CD4-positive, alpha-beta T cell treated with Interleukin-21 for 1 hour (primary cell): Measurements from ENCODE around the gene LRMDA.
"Not testable (repeated sequence)": the region's sequence is repeated elsewhere in the genome, so short reads cannot be mapped to it uniquely, and the experiment has no call there.

Experiments used
- DNase-seq: peaks from one replicate; pipeline ENCODE4 v3.0.0-alpha.2; 2020

LRMDA gene

DNA sequence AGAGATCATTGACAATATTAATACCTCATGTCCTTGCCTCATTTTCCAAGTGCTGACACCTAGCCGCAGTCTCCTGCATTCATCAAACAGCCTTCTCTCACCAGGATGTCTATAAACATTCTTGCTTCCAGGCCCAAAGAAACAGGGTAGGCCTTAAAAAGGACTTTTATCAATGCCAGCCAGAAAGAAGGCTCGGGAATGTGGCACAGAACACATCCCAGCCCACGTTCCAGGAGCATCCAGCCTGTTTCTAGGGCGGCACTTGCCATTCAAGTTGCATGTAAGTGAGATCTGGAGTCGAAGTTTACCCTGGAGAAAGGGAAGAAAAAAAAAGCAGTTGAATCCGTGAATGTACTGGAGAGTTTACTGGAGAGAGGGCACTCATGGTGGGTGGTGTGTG is 1123.1 kb downstream of the LRMDA start:
- no peak for DNase-seq

- DNase-seq, result no peak
Measured at GRCh38 chr10:76555067-76555670, 1123.7 kb downstream of the LRMDA start.

DNA sequence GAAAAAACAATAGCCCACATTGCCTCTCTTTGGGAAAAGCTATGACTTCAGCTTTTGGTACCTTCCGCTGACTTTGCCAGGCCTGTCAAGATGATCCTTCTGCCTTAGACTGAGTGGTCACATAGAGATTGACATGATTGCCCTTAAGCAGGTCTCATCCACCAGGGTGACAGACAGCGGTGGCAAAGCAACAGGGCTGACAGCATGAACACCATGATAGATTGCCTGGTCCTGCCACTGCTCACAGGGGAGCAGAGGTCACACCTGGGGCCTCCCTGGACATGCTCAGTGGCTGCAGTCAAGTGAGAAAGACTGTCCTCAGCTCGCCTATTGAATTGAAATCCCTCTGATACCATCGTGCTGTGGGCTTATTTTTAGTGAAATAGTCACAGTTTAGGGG is 1125.9 kb downstream of the LRMDA start:
- no peak for DNase-seq

GRCh38 chr10:76558586-76558985 is 1127.2 kb downstream of the LRMDA start:
- no peak for DNase-seq

DNA sequence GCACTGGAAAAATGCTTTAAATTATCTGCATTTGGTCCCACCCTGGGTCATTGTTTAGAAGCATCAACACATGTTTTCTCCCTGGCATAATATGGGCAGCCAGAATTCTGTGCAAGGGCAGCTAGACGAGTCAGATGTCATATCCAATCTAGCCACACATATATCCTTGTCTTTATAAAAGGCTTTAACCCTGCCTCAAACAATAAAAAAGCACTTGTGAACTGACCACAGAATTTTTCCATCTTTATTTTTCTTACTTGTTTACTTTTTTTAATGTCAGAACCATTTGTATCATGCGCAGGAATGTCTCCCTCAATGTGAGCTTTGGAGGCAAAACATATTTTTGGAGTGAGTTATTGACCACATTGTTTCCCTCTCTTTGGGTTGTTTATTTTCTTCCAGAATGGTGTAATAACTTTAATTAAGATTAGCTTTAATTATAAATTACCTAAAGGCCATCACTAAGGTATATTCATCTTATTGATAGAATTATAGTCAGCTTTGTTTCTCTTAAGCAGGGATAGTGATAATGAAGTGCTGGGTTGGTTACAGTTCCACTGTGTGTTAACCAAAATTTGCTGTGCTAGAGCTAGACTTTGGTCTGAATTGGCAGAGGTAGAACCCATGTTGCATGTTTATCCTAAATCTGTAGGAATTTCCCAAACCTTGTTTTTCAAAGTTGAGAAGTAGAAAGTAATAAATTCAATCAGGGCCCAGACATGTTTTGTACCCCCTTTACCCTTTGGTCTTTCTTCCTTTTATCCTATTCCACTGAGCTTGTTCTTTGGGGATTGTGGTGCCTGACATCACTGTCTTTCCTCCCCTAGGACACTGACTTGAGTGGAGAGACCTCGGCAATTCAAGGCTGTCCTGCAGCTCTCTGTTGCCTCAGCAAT is 1127.8 kb downstream of the LRMDA start:
- no peak for DNase-seq

GRCh38 chr10:76559892-76560220 is 1128.4 kb downstream of the LRMDA start:
- no peak for DNase-seq

- no peak for DNase-seq
Measured at GRCh38 chr10:76560338-76560737, 1128.9 kb downstream of the LRMDA start.

GRCh38 chr10:76563286-76563685 is 1131.9 kb downstream of the LRMDA start:
- no peak for DNase-seq

GRCh38 chr10:76572021-76572420 is 1140.6 kb downstream of the LRMDA start:
- DNase-seq, result no peak

GRCh38 chr10:76576276-76576962 is 1145.0 kb downstream of the LRMDA start:
- DNase-seq, result no peak

- no peak for DNase-seq
Measured at GRCh38 chr10:76577455-76577854, 1146.0 kb downstream of the LRMDA start.

GRCh38 chr10:76581506-76582256 is 1150.3 kb downstream of the LRMDA start:
- no peak for DNase-seq

GRCh38 chr10:76582531-76582930 is 1151.1 kb downstream of the LRMDA start:
- no peak for DNase-seq

DNA sequence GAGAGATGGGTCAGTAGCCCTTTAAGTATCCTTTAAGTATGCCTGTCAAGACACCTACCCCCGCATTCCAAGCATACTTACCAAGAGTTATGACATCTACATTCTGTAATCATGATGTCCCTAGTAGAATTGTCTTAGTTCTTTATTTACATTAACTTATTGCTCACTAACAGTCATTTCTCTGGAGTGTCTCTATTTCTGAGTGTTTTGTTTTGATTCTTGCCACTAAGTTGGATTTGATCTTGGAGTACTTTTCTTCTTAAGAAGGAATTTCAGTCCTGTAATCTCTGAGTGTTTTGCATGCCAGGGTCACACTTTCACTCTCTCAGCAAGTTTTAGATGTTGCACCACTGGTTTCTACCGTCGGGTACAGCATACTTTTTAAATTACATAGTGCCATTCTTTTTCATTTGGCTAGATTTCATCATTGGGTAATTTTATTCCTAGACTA is 1152.3 kb downstream of the LRMDA start:
- no peak for DNase-seq

DNA sequence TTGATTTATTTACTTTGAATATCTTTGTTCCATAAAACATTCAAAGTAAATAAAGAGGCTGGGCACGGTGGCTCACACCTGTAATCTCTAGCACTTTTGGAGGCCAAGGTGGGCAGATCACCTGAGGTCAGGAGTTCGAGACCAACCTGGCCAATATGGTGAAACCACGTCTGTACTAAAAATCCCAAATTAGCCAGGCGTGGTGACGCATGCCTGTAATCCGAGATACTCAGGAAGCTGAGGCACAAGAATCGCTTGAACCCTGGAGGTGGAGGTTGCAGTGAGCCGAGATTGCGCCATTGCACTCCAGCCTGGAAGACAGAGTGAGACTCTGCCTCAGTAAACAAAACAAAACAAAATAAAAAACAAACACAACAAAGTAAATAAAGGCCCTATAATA is 1153.0 kb downstream of the LRMDA start:
- DNase-seq, result not testable (repeated sequence)
